Measurements from ENCODE around the gene RPUSD4.

RPUSD4 gene

GRCh38 chr11:126214441-126214840 is 3.0 kb upstream of the RPUSD4 start:
- in situ Hi-C loops (cut with HindIII; ENCODE audit: low sequenced_read_pairs): no loop called here

GRCh38 chr11:126212089-126212660 is 725 bp upstream of the RPUSD4 start:
- in situ Hi-C loops (cut with HindIII; ENCODE audit: low sequenced_read_pairs): no loop called here

- in situ Hi-C loops (cut with HindIII; ENCODE audit: low sequenced_read_pairs): no loop called here
Observed at GRCh38 chr11:126210871-126211235, 597 bp downstream of the RPUSD4 start.

- in situ Hi-C loops (cut with HindIII; ENCODE audit: low sequenced_read_pairs): no loop called here
Observed at GRCh38 chr11:126207896-126208295, 3.6 kb downstream of the RPUSD4 start.

GRCh38 chr11:126205359-126205758 is 6.1 kb downstream of the RPUSD4 start:
- in situ Hi-C loops (cut with HindIII; ENCODE audit: low sequenced_read_pairs): no loop called here

GRCh38 chr11:126202646-126203359 is 8.6 kb downstream of the RPUSD4 start:
- in situ Hi-C loops (cut with HindIII; ENCODE audit: low sequenced_read_pairs): no loop called here

- in situ Hi-C loops (cut with HindIII; ENCODE audit: low sequenced_read_pairs): no loop called here
Observed at GRCh38 chr11:126198648-126199047, 12.8 kb downstream of the RPUSD4 start.

GRCh38 chr11:126197277-126197939 is 14.0 kb downstream of the RPUSD4 start:
- in situ Hi-C loops (cut with HindIII; ENCODE audit: low sequenced_read_pairs): no loop called here

GRCh38 chr11:126195119-126195518 is 16.3 kb downstream of the RPUSD4 start:
- in situ Hi-C loops (cut with HindIII; ENCODE audit: low sequenced_read_pairs): no loop called here

GRCh38 chr11:126194121-126194543 is 17.3 kb downstream of the RPUSD4 start:
- in situ Hi-C loops (cut with HindIII; ENCODE audit: low sequenced_read_pairs): no loop called here

- in situ Hi-C loops (cut with HindIII; ENCODE audit: low sequenced_read_pairs): no loop called here
Observed at GRCh38 chr11:126193038-126193478, 18.4 kb downstream of the RPUSD4 start.

GRCh38 chr11:126192361-126192760 is 19.1 kb downstream of the RPUSD4 start:
- in situ Hi-C loops (cut with HindIII; ENCODE audit: low sequenced_read_pairs): no loop called here

GRCh38 chr11:126191379-126192073 is 19.9 kb downstream of the RPUSD4 start:
- in situ Hi-C loops (cut with HindIII; ENCODE audit: low sequenced_read_pairs): no loop called here

GRCh38 chr11:126190792-126191191 is 20.7 kb downstream of the RPUSD4 start:
- in situ Hi-C loops (cut with HindIII; ENCODE audit: low sequenced_read_pairs): no loop called here

GRCh38 chr11:126189109-126189929 is 22.1 kb downstream of the RPUSD4 start:
- in situ Hi-C loops (cut with HindIII; ENCODE audit: low sequenced_read_pairs): no loop called here

- in situ Hi-C loops (cut with HindIII; ENCODE audit: low sequenced_read_pairs): no loop called here
Observed at GRCh38 chr11:126188332-126189108, 22.9 kb downstream of the RPUSD4 start.

- in situ Hi-C loops (cut with HindIII; ENCODE audit: low sequenced_read_pairs): no loop called here
Observed at GRCh38 chr11:126186708-126187529, 24.5 kb downstream of the RPUSD4 start.

GRCh38 chr11:126186025-126186698 is 25.3 kb downstream of the RPUSD4 start:
- in situ Hi-C loops (cut with HindIII; ENCODE audit: low sequenced_read_pairs): no loop called here

Data from DLD1 (cell line).